H9 (cell line): Measurements from ENCODE around the gene MATK. TPM values are rescaled to one million over a fixed set of nuclear protein-coding genes. Genes with fewer than 3 reads are reported as not detected.

Experiments
- DNase-seq: peaks from one replicate; pipeline ENCODE4 v3.0.0-alpha.2; 2017
- H2AFZ ChIP-seq: one replicate; pipeline ENCODE4 v1.6.1; 2013; ENCODE audit warnings: mild to moderate bottlenecking, low read length, control low read depth, moderate library complexity
- H2AK5ac ChIP-seq: 2 replicates; pipeline ENCODE4 v1.6.1; 2013; ENCODE audit warnings: low read length, control low read depth, mixed read lengths; ENCODE audit not compliant: insufficient read length
- H2BK120ac ChIP-seq: one replicate; pipeline ENCODE4 v1.6.1; 2013; ENCODE audit warnings: low read depth, mild to moderate bottlenecking, low read length, control low read depth, inconsistent platforms; ENCODE audit not compliant: poor library complexity, severe bottlenecking
- H2BK12ac ChIP-seq: 2 replicates; pipeline ENCODE4 v1.6.1; 2013; ENCODE audit warnings: low read length, control low read depth, mixed read lengths, low read depth; ENCODE audit not compliant: insufficient read length
- H2BK15ac ChIP-seq: 2 replicates; pipeline ENCODE4 v1.6.1; 2013; ENCODE audit warnings: low read depth, low read length, control low read depth
- H2BK20ac ChIP-seq: one replicate; pipeline ENCODE4 v1.6.1; 2013; ENCODE audit warnings: low read depth, mild to moderate bottlenecking, low read length, control low read depth, inconsistent platforms; ENCODE audit not compliant: poor library complexity, severe bottlenecking
- H2BK5ac ChIP-seq: 2 replicates; pipeline ENCODE4 v1.6.1; 2013; ENCODE audit warnings: low read length, control low read depth, mixed read lengths; ENCODE audit not compliant: insufficient read length
- H3K14ac ChIP-seq: 2 replicates; pipeline ENCODE4 v1.6.1; 2013; ENCODE audit warnings: low read length, control low read depth; ENCODE audit not compliant: insufficient read depth
- H3K18ac ChIP-seq: 2 replicates; pipeline ENCODE4 v1.6.1; 2013; ENCODE audit warnings: low read depth, mild to moderate bottlenecking, mixed read lengths, low read length, control low read depth; ENCODE audit not compliant: insufficient read length
- H3K23ac ChIP-seq: 2 replicates; pipeline ENCODE4 v1.6.1; 2013; ENCODE audit warnings: low read length, control low read depth, mixed read lengths, low read depth; ENCODE audit not compliant: insufficient read length
- H3K23me2 ChIP-seq: 2 replicates; pipeline ENCODE4 v1.6.1; 2013; ENCODE audit warnings: low read depth, mild to moderate bottlenecking, mixed read lengths, low read length, control low read depth; ENCODE audit not compliant: insufficient read length, poor library complexity, severe bottlenecking
- H3K27ac ChIP-seq: 2 replicates; pipeline ENCODE4 v1.5.1; 2013; ENCODE audit warnings: low read length, control low read depth, mixed read lengths, low read depth; ENCODE audit not compliant: insufficient read length
- H3K27me3 ChIP-seq: 2 replicates; pipeline ENCODE4 v1.6.1; 2013; ENCODE audit warnings: low read length, control low read depth, inconsistent platforms; ENCODE audit not compliant: insufficient read depth
- H3K4ac ChIP-seq: 2 replicates; pipeline ENCODE4 v1.6.1; 2013; ENCODE audit warnings: low read depth, mild to moderate bottlenecking, control low read depth, inconsistent platforms, low read length, moderate library complexity
- H3K4me1 ChIP-seq: 2 replicates; pipeline ENCODE4 v1.6.1; 2013; ENCODE audit warnings: low read length, control low read depth, inconsistent platforms; ENCODE audit not compliant: insufficient read depth
- H3K4me2 ChIP-seq: 2 replicates; pipeline ENCODE4 v1.6.1; 2013; ENCODE audit warnings: low read length, control low read depth, mixed read lengths; ENCODE audit not compliant: insufficient read length, insufficient read depth
- H3K56ac ChIP-seq: 2 replicates; pipeline ENCODE4 v1.6.1; 2013; ENCODE audit warnings: low read depth, mild to moderate bottlenecking, mixed read lengths, low read length, control low read depth; ENCODE audit not compliant: insufficient read length
- H3K79me1 ChIP-seq: 2 replicates; pipeline ENCODE4 v1.6.1; 2013; ENCODE audit warnings: low read depth, mild to moderate bottlenecking, moderate library complexity, low read length, control low read depth, inconsistent platforms; ENCODE audit not compliant: insufficient read depth, poor library complexity, severe bottlenecking
- H3K79me2 ChIP-seq: 2 replicates; pipeline ENCODE4 v1.6.1; 2013; ENCODE audit warnings: low read length, control low read depth, inconsistent platforms; ENCODE audit not compliant: insufficient read depth
- H3K9ac ChIP-seq: 2 replicates; pipeline ENCODE4 v1.6.1; 2013; ENCODE audit warnings: low read length, control low read depth, mixed read lengths; ENCODE audit not compliant: insufficient read length; ENCODE audit errors: extremely low read depth
- H3K9me3 ChIP-seq: one replicate; pipeline ENCODE4 v1.6.1; 2013; ENCODE audit warnings: low read depth, low read length, inconsistent platforms; ENCODE audit not compliant: control insufficient read depth
- H3T11ph ChIP-seq: one replicate; pipeline ENCODE4 v1.6.1; 2013; ENCODE audit warnings: mild to moderate bottlenecking, low read length, control low read depth, inconsistent platforms
- H4K20me1 ChIP-seq: one replicate; pipeline ENCODE4 v1.6.1; 2013; ENCODE audit not compliant: control insufficient read depth, insufficient read length, insufficient read depth
- H4K5ac ChIP-seq: 2 replicates; pipeline ENCODE4 v1.6.1; 2013; ENCODE audit warnings: low read depth, mild to moderate bottlenecking, mixed read lengths, low read length, control low read depth; ENCODE audit not compliant: insufficient read length
- H4K8ac ChIP-seq: replicated peaks from 2 replicates; pipeline ENCODE4 v1.6.1; 2013; ENCODE audit warnings: low read length, control low read depth, mixed read lengths, low read depth; ENCODE audit not compliant: insufficient read length
- H4K91ac ChIP-seq: 2 replicates; pipeline ENCODE4 v1.6.1; 2013; ENCODE audit warnings: low read depth, mild to moderate bottlenecking, moderate library complexity, mixed read lengths, low read length, control low read depth; ENCODE audit not compliant: insufficient read length
- H3K27ac Mint-ChIP-seq, 3 experiments: 2 replicates in 2 of 3; 3 replicates in 1 of 3; pipeline ENCODE4 v1.8.0; 2020 to 2021; ENCODE audit warnings: mixed read lengths in 3 of 3, mild to moderate bottlenecking in 1 of 3, moderate library complexity in 1 of 3
- H3K27me3 Mint-ChIP-seq: 2 replicates; pipeline ENCODE4 v1.8.0; 2021; ENCODE audit warnings: low read depth, mild to moderate bottlenecking, moderate library complexity, mixed read lengths
- H3K36me3 Mint-ChIP-seq, 3 experiments: 2 replicates in 2 of 3; 3 replicates in 1 of 3; pipeline ENCODE4 v1.8.0; 2020 to 2021; ENCODE audit warnings: low read depth in 3 of 3, mixed read lengths in 3 of 3; ENCODE audit not compliant: insufficient read depth in 1 of 3
- H3K4me1 Mint-ChIP-seq, 2 experiments: 2 replicates each; pipeline ENCODE4 v1.8.0; 2020; ENCODE audit warnings: mixed read lengths in 2 of 2
- H3K4me3 Mint-ChIP-seq, 2 experiments: 2 replicates in 1 of 2; 3 replicates in 1 of 2; pipeline ENCODE4 v1.8.0; 2020 to 2021; ENCODE audit warnings: mild to moderate bottlenecking in 2 of 2, mixed read lengths in 2 of 2, moderate library complexity in 1 of 2
- H3K9me3 Mint-ChIP-seq, 2 experiments: 2 replicates in 1 of 2; 3 replicates in 1 of 2; pipeline ENCODE4 v1.8.0; 2020; ENCODE audit warnings: mild to moderate bottlenecking in 2 of 2, mixed read lengths in 2 of 2, moderate library complexity in 1 of 2
- WGBS: extraction: QIAGEN DNeasy Blood & Tissue Kit; methylation state at CpG from one replicate; pipeline ENCODE4 v1.1.7; 2013; ENCODE audit warnings: missing lambda C conversion rate, low lambda C conversion rate, mixed read lengths; ENCODE audit not compliant: insufficient read length; ENCODE audit errors: extremely low coverage; 5-methylcytosine and 5-hydroxymethylcytosine counted together
- total RNA-seq: library from RNA; stranded (reverse); gene quantifications from 2 replicates; pipeline ENCODE4 v1.2.1, GENCODE V29; 2021
- TF ChIP-seq, protein P1 (sequence below): fragments of 200-600 bp; sonication (generic); conservative IDR thresholded peaks from 3 replicates; pipeline ENCODE4 v1.8.0; 2021; ENCODE audit warnings: antibody characterized with exemption, mild to moderate bottlenecking

MATK gene
- total RNA-seq, 1 experiment from 2014 or later, result 13.5 TPM

DNA sequence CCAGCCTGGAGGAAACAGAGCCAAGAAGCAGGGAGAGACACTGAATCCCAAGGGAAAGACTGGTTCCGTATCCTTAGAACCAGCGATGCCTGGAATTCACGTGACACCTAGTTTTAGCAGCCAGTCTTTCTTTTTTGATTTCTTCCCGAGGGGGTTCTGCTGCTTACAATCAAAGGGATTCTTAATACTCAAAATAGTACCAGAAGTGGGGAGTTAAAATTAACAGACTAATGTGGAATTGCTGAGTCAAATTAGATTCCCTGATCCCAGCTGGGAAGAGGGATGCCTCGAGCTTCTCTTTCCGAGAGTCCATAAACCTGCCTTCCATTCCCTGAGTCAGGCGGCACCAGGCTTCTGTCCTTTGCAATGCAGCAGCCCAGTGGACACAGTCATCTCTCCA lies 4.8 kb upstream of the MATK start:
- Histone ChIP-seq H2BK5ac (no peak overlapping the region), H4K20me1 (no peaks in the 10 kb centered on the region), H2BK15ac (no peak overlapping the region), H2AK5ac (no peak overlapping the region), H3K56ac (no peak overlapping the region), H3K18ac (no peak overlapping the region), H3K4me2 (no peak overlapping the region), H2BK12ac (no peak overlapping the region), H3K27me3 (no peaks in the 10 kb centered on the region; the same call in 1 of the 2 replicates), H3K79me2 (no peaks in the 10 kb centered on the region), H3K9me3 (no peaks in the 10 kb centered on the region), H3K9ac (no peak overlapping the region), H3K4ac (no peak overlapping the region), H3K79me1 (no peaks in the 10 kb centered on the region), H2BK20ac (no peak overlapping the region), H2BK120ac (no peak overlapping the region), H3K27ac (no peak overlapping the region), H3K4me1 (no peaks in the 10 kb centered on the region), H3T11ph (no peak overlapping the region), H2AFZ (no peak overlapping the region), H4K91ac (no peak overlapping the region), H3K14ac (no peak overlapping the region), H4K8ac (no peak overlapping the region), H3K23me2 (no peaks in the 10 kb centered on the region), H3K23ac (no peak overlapping the region), H4K5ac (no peak overlapping the region)
- Mint-ChIP-seq H3K27ac (no peak overlapping the region), H3K4me1 (peaks cover 3% of the 10 kb centered on the region in 2 experiments; a peak in 3 of 4 replicates), H3K9me3 (peaks cover 0 to 3% of the 10 kb centered on the region in 2 experiments; a peak in 4 of 5 replicates), H3K27me3 (peaks cover 56% of the 10 kb centered on the region), H3K4me3 (no peak overlapping the region), H3K36me3 (no peaks in the 10 kb centered on the region)
- TF ChIP-seq, protein P1, sequence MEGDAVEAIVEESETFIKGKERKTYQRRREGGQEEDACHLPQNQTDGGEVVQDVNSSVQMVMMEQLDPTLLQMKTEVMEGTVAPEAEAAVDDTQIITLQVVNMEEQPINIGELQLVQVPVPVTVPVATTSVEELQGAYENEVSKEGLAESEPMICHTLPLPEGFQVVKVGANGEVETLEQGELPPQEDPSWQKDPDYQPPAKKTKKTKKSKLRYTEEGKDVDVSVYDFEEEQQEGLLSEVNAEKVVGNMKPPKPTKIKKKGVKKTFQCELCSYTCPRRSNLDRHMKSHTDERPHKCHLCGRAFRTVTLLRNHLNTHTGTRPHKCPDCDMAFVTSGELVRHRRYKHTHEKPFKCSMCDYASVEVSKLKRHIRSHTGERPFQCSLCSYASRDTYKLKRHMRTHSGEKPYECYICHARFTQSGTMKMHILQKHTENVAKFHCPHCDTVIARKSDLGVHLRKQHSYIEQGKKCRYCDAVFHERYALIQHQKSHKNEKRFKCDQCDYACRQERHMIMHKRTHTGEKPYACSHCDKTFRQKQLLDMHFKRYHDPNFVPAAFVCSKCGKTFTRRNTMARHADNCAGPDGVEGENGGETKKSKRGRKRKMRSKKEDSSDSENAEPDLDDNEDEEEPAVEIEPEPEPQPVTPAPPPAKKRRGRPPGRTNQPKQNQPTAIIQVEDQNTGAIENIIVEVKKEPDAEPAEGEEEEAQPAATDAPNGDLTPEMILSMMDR, result no peak
- DNase-seq, result no peak
- no CpG with 5 or more reads among the region's 7 CpGs for WGBS
